LNCaP clone FGC (cell line): ENCODE data around the gene ERCC6L2.

Source experiments
- DNase-seq: peaks from one replicate; pipeline ENCODE4 v3.0.0-alpha.2; 2011; ENCODE audit warnings: low read depth
- H3K4me3 ChIP-seq: 2 replicates; pipeline ENCODE4 v1.5.1; 2011; ENCODE audit warnings: mild to moderate bottlenecking, low read depth, low read length, control low read depth
- CTCF ChIP-seq: IDR thresholded peaks from 2 replicates; pipeline ENCODE4 v1.5.1; 2012; ENCODE audit warnings: mild to moderate bottlenecking; ENCODE audit not compliant: control insufficient read depth, insufficient read depth; ENCODE audit errors: extremely low read depth

The ERCC6L2 gene

GRCh38 chr9:95864852-95865580 lies 10.5 kb upstream of the ERCC6L2 start:
- no peak overlapping the region for H3K4me3 ChIP-seq
- no peak for TF ChIP-seq CTCF
- no peak for DNase-seq

DNA sequence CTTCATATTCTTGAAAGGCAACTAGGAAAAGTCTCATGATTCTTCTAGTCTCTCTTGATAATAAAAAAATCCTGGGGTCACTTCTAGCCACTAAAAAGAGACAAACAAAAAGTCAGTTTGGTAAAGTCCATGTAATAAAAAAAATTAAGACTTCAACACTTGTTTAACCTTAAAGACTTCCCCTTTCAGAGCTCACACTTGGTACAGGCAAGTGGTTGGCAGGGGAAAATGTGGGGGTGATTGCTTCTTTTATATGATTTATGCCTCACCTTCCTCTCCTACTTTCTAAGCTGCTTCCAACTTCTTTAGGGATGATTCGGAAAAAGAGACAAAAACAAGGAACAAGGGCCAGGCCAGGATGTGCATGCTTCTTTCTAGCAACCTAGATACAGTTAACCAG lies 5.1 kb upstream of the ERCC6L2 start:
- no peak overlapping the region for H3K4me3 ChIP-seq
- no peak for TF ChIP-seq CTCF
- DNase-seq, result no peak

DNA sequence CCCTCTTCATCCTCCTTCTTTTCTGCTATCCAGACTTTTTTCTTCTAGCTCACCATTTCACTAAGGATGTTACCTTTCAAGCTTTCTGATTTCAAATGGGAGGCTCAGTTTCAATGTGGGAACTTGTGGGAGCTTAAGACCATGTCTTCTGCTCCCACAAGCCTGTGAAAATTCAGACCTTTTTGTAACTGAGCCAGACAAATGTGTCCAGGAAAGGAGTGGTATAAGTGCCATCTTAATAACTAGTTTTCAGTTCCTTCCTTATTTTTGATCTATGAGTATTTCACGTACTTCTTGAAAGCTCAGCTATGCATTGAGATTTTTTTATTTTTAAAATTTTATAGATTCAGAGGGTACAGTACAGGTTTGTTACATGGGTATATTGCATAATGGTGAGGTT lies 4.6 kb upstream of the ERCC6L2 start:
- no peak for DNase-seq
- no peak overlapping the region for H3K4me3 ChIP-seq
- no peak for TF ChIP-seq CTCF

GRCh38 chr9:95874303-95874988 lies 1.0 kb upstream of the ERCC6L2 start:
- no peak for DNase-seq
- TF ChIP-seq CTCF, result no peak
- no peak overlapping the region for H3K4me3 ChIP-seq

DNA sequence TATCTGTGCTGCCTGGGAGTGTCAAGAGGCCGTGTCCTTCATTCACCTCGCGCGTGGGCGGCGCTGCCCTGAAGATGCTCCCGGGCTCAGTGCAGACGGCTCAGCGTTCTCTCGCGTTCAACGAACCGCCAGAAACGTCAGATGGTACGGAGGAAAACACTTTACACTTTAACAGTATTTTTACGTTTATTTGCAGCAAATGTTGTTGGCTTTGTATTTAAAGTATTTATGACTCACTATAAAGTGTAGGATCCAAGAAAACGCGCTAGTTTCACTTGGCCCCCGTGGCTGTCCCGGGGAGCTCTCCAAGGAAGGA lies 544 bp upstream of the ERCC6L2 start:
- no peak for TF ChIP-seq CTCF
- no peak overlapping the region for H3K4me3 ChIP-seq
- no peak for DNase-seq

DNA sequence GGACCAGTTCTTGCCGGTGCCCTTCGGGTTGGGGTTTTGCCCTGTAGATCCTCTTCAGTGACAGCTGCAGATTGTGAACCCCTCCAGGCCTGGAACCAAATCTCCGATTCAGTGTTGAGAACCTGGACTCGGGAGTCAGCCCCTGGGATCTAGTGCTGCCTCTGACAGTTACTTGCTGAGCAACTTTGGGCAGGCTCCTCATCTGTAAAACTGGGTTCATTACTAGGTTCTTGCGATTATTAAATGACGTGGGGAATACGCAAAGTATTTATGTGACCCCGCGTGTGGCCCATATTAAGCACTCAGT lies 600 bp downstream of the ERCC6L2 start:
- no peak overlapping the region for H3K4me3 ChIP-seq
- TF ChIP-seq CTCF, result no peak
- DNase-seq, result no peak

DNA sequence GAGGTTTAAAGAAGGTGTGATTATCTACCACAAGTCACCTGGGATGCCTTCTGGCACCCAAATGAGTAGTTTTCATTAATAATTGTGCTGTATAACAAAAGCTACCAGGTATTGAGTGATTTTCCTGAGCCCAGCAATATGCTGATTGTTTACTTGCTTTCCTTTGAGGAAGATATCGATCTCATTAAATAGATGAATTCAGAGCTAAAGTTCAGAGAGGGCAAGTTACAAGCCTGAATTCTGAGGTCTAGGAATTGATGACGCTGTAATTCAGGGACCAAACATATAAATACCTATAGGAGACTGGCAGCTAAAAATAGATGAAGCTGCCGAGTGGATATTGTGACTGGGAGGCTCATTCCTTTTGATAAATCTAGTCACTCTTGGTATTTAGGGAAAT lies 1.1 kb downstream of the ERCC6L2 start:
- H3K4me3 ChIP-seq, result no peak overlapping the region
- no peak for TF ChIP-seq CTCF
- no peak for DNase-seq
